ENCODE data around the gene PLPP2. TPM values are rescaled to one million over a fixed set of nuclear protein-coding genes. Genes with fewer than 3 reads are reported as not detected.
"Not testable (repeated sequence)": the region's sequence is repeated elsewhere in the genome, so short reads cannot be mapped to it uniquely, and the experiment has no call there.

PLPP2 gene
- polyA plus RNA-seq, 2 donors = 9.8 to 18.5 TPM

- not testable (repeated sequence) for H3K27me3 ChIP-seq (ENCODE audit: control insufficient read depth in 1 of 2, insufficient read depth in 2 of 2, low read length in 2 of 2); H3K4me3 ChIP-seq (ENCODE audit: low read depth in 1 of 2, low read length in 2 of 2); H3K27ac ChIP-seq (ENCODE audit: low read depth in 2 of 2, low read length in 1 of 2); H3K9me3 ChIP-seq (ENCODE audit: control insufficient read depth in 2 of 2, insufficient read depth in 1 of 2, low read depth in 1 of 2, low read length in 1 of 2); H3K36me3 ChIP-seq (ENCODE audit: control insufficient read depth in 2 of 2, insufficient read depth in 2 of 2, low read length in 1 of 2); H3K4me1 ChIP-seq (ENCODE audit: control insufficient read depth in 2 of 2, insufficient read depth in 2 of 2, low read length in 1 of 2)
- WGBS, 2 donors = 39% methylated on average over 7 of the region's 7 CpGs
Observed at GRCh38 chr19:252421-253186, 38.6 kb downstream of the PLPP2 start.

- no peaks in the 10 kb centered on the region for H3K4me1 ChIP-seq (ENCODE audit: control insufficient read depth in 2 of 2, insufficient read depth in 2 of 2, low read length in 1 of 2)
- H3K4me3 ChIP-seq (ENCODE audit: low read depth in 1 of 2, low read length in 2 of 2) = no peak overlapping the region
- WGBS, 2 donors = 78 to 83% methylated on average over 41 to 48 of the region's 48 CpGs
- no peaks in the 10 kb centered on the region for H3K36me3 ChIP-seq (ENCODE audit: control insufficient read depth in 2 of 2, insufficient read depth in 2 of 2, low read length in 1 of 2)
- H3K27me3 ChIP-seq (ENCODE audit: control insufficient read depth in 1 of 2, insufficient read depth in 2 of 2, low read length in 2 of 2) = no peaks in the 10 kb centered on the region
- H3K9me3 ChIP-seq (ENCODE audit: control insufficient read depth in 2 of 2, insufficient read depth in 1 of 2, low read depth in 1 of 2, low read length in 1 of 2) = no peaks in the 10 kb centered on the region
- H3K27ac ChIP-seq (ENCODE audit: low read depth in 2 of 2, low read length in 1 of 2) = no peak overlapping the region
Observed at GRCh38 chr19:246551-246950, 44.7 kb downstream of the PLPP2 start.

GRCh38 chr19:245900-246299 is 45.3 kb downstream of the PLPP2 start:
- WGBS, 2 donors = 66 to 77% methylated on average over 13 of the region's 13 CpGs
- not testable (repeated sequence) for H3K9me3 ChIP-seq (ENCODE audit: control insufficient read depth in 2 of 2, insufficient read depth in 1 of 2, low read depth in 1 of 2, low read length in 1 of 2); H3K36me3 ChIP-seq (ENCODE audit: control insufficient read depth in 2 of 2, insufficient read depth in 2 of 2, low read length in 1 of 2); H3K4me1 ChIP-seq (ENCODE audit: control insufficient read depth in 2 of 2, insufficient read depth in 2 of 2, low read length in 1 of 2); H3K27me3 ChIP-seq (ENCODE audit: control insufficient read depth in 1 of 2, insufficient read depth in 2 of 2, low read length in 2 of 2); H3K27ac ChIP-seq (ENCODE audit: low read depth in 2 of 2, low read length in 1 of 2); H3K4me3 ChIP-seq (ENCODE audit: low read depth in 1 of 2, low read length in 2 of 2)

- no peak overlapping the region for H3K27ac ChIP-seq (ENCODE audit: low read depth in 2 of 2, low read length in 1 of 2)
- H3K4me3 ChIP-seq (ENCODE audit: low read depth in 1 of 2, low read length in 2 of 2) = no peak overlapping the region
- no peaks in the 10 kb centered on the region for H3K36me3 ChIP-seq (ENCODE audit: control insufficient read depth in 2 of 2, insufficient read depth in 2 of 2, low read length in 1 of 2)
- no peaks in the 10 kb centered on the region for H3K9me3 ChIP-seq (ENCODE audit: control insufficient read depth in 2 of 2, insufficient read depth in 1 of 2, low read depth in 1 of 2, low read length in 1 of 2)
- no peaks in the 10 kb centered on the region for H3K4me1 ChIP-seq (ENCODE audit: control insufficient read depth in 2 of 2, insufficient read depth in 2 of 2, low read length in 1 of 2)
- H3K27me3 ChIP-seq (ENCODE audit: control insufficient read depth in 1 of 2, insufficient read depth in 2 of 2, low read length in 2 of 2) = no peaks in the 10 kb centered on the region
- WGBS, 2 donors = 92 to 94% methylated on average over 2 of the region's 2 CpGs
Observed at GRCh38 chr19:245457-245856, 45.7 kb downstream of the PLPP2 start.

Other genes starting within 250 kb of the PLPP2 start
- not detected for gene OR4F17, start 184.3 kb downstream of the PLPP2 start, polyA plus RNA-seq
- gene MIER2, start 53.4 kb upstream of the PLPP2 start, polyA plus RNA-seq = 10 to 100 TPM; 13.0 to 13.9 TPM
- under 1 TPM; 0.33 to 0.43 TPM for gene C2CD4C, start 117.7 kb upstream of the PLPP2 start, polyA plus RNA-seq
- 1 to 10 TPM; 3.0 to 5.3 TPM for gene SHC2, start 169.6 kb upstream of the PLPP2 start, polyA plus RNA-seq
- 1 to 10 TPM in 1 of 2 donors, under 1 TPM in 1; 0.57 to 2.0 TPM for gene MADCAM1, start 205.1 kb upstream of the PLPP2 start, polyA plus RNA-seq
- gene TPGS1, start 216.1 kb upstream of the PLPP2 start, polyA plus RNA-seq = 10 to 100 TPM; 13.9 to 16.8 TPM
- 10 to 100 TPM; 45.2 to 68.7 TPM for gene CDC34, start 240.4 kb upstream of the PLPP2 start, polyA plus RNA-seq

Measured in esophagus (tissue), 2 donors.